ENCODE data around the gene GRAMD1C.

DNA sequence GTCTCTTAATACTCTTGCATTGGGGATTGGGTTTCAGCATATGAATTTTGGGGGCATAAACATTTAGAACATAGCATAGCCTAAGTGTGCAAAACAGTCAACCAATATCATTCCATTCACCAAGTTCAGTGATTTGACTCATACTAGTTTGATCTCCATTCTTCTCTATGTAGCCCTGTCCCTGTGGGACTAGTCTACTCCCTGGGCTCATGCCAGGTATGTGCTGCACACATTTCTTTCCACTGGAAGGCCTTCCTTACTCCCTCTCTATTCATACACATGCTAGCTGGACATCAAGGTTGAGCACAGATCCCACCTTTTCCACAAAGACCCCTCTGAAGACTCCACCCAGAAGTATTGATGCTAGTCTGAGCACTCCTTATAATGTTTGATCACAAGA is 114.3 kb downstream of the GRAMD1C start:
- TF ChIP-seq, protein P1, sequence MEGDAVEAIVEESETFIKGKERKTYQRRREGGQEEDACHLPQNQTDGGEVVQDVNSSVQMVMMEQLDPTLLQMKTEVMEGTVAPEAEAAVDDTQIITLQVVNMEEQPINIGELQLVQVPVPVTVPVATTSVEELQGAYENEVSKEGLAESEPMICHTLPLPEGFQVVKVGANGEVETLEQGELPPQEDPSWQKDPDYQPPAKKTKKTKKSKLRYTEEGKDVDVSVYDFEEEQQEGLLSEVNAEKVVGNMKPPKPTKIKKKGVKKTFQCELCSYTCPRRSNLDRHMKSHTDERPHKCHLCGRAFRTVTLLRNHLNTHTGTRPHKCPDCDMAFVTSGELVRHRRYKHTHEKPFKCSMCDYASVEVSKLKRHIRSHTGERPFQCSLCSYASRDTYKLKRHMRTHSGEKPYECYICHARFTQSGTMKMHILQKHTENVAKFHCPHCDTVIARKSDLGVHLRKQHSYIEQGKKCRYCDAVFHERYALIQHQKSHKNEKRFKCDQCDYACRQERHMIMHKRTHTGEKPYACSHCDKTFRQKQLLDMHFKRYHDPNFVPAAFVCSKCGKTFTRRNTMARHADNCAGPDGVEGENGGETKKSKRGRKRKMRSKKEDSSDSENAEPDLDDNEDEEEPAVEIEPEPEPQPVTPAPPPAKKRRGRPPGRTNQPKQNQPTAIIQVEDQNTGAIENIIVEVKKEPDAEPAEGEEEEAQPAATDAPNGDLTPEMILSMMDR (conservative IDR thresholded peaks at IDR 0.05; ENCODE audit: low read length) = no peak
- no peak for TF ChIP-seq EZH2phosphoT487 (IDR thresholded peaks at IDR 0.05; ENCODE audit: borderline replicate concordance, low read depth, low read length)

All from OCI-LY7 (cell line).